A549 (cell line): ENCODE results near the gene PCGF3. TPM values are rescaled to one million over a fixed set of nuclear protein-coding genes. Genes with fewer than 3 reads are reported as not detected.
"Not testable (repeated sequence)": the region's sequence is repeated elsewhere in the genome, so short reads cannot be mapped to it uniquely, and the experiment has no call there.

Source experiments
- ATAC-seq, 2 experiments: fragments of 200-7000 bp in 1 of 2; fragments of >200 bp in 1 of 2; cut with Nextera tagmentation in 1 of 2; cut with Tn5 transposase in 1 of 2; 3 replicates each; pipeline versions ENCODE4 v1.8.0 to v1.9.1; 2018 to 2020; ENCODE audit warnings: mild to moderate bottlenecking in 1 of 2, moderate library complexity in 1 of 2
- CTCF ChIA-PET: fragments of 300-600 bp; sonication (Branson Sonifier 250); formaldehyde crosslinking; extraction: SDS; loops from one replicate; lab custom pipeline; 2021; ENCODE audit warnings: antibody characterized with exemption, inconsistent platforms; lab: Yijun Ruan, JAX
- POLR2A ChIA-PET: fragments of 350-600 bp; formaldehyde crosslinking; extraction: SDS; loops from one replicate; lab custom pipeline; 2021; ENCODE audit warnings: antibody characterized with exemption, inconsistent platforms; lab: Yijun Ruan, JAX
- DNase-seq, 2 experiments: peaks; one replicate each; pipeline versions ENCODE4 v3.0.0 to v3.0.0-alpha.2; 2011 to 2016; ENCODE audit warnings: low read depth in 1 of 2, low spot score in 1 of 2
- FAIRE-seq: peaks from 2 replicates; lab custom pipeline; 2011; peaks lifted over from hg19 to GRCh38; lab: Jason Lieb, UNC
- H3K27ac ChIP-seq, 2 experiments: fragments of >200 bp; sonication (Bioruptor Twin); formaldehyde crosslinking; 3 replicates each; pipeline ENCODE4 v1.5.1; 2016 to 2017
- H3K4me1 ChIP-seq: fragments of >200 bp; sonication (Bioruptor Twin); formaldehyde crosslinking; 3 replicates; pipeline ENCODE4 v1.6.1; 2016
- H3K4me2 ChIP-seq: fragments of >200 bp; sonication (Bioruptor Twin); formaldehyde crosslinking; 3 replicates; pipeline ENCODE4 v1.6.1; 2016
- H3K4me3 ChIP-seq: fragments of >200 bp; sonication (Bioruptor Twin); formaldehyde crosslinking; 3 replicates; pipeline ENCODE4 v1.5.1; 2016
- H3K9me3 ChIP-seq: fragments of >200 bp; sonication (Bioruptor Twin); formaldehyde crosslinking; 3 replicates; pipeline ENCODE4 v1.6.1; 2016
- BHLHE40 ChIP-seq: IDR thresholded peaks from 2 replicates; pipeline ENCODE4 v1.6.1; 2012; ENCODE audit warnings: low read depth, low read length, inconsistent platforms
- EHF ChIP-seq: fragments of 250-450 bp; sonication (Bioruptor Pico); IDR thresholded peaks from 2 replicates; pipeline ENCODE4 v1.5.0; 2020; ENCODE audit warnings: mild to moderate bottlenecking
- FOXS1 ChIP-seq: fragments of 250-450 bp; sonication (Bioruptor Pico); IDR thresholded peaks from 2 replicates; pipeline ENCODE4 v1.5.0; 2020; ENCODE audit warnings: mild to moderate bottlenecking, moderate library complexity
- JUN ChIP-seq, 2 experiments: fragments of >200 bp; sonication (Bioruptor Twin); formaldehyde crosslinking; IDR thresholded peaks; 2 replicates in 1 of 2; 3 replicates in 1 of 2; pipeline ENCODE4 v1.6.1; 2016 to 2017
- KDM1A ChIP-seq: fragments of 200-600 bp; sonication (generic); IDR thresholded peaks from 2 replicates; pipeline ENCODE4 v1.6.1; 2016; ENCODE audit warnings: low read depth, mild to moderate bottlenecking
- MAZ ChIP-seq: fragments of 150-350 bp; IDR thresholded peaks from 2 replicates; pipeline ENCODE4 v1.6.1; 2014; ENCODE audit warnings: antibody characterized with exemption, low read depth, low read length, borderline replicate concordance
- MYC ChIP-seq: IDR thresholded peaks from 2 replicates; pipeline ENCODE4 v1.6.1; 2012; ENCODE audit warnings: mild to moderate bottlenecking, inconsistent platforms, low read length, improper control_type of control experiment, borderline replicate concordance
- POLR2AphosphoS2 ChIP-seq: conservative IDR thresholded peaks from 2 replicates; pipeline ENCODE4 v1.6.1; 2012; ENCODE audit warnings: low read length, improper control_type of control experiment, inconsistent platforms
- RAD21 ChIP-seq, 2 experiments: fragments of >200 bp in 1 of 2; sonication (Bioruptor Twin) in 1 of 2; formaldehyde crosslinking in 1 of 2; IDR thresholded peaks in 1 of 2; conservative IDR thresholded peaks in 1 of 2; 2 replicates in 1 of 2; 3 replicates in 1 of 2; pipeline ENCODE4 v1.6.1; 2012 to 2018; ENCODE audit warnings: inconsistent platforms in 1 of 2
- SREBF2 ChIP-seq: fragments of 450-650 bp; IDR thresholded peaks from 2 replicates; pipeline ENCODE4 v1.6.1; 2014; ENCODE audit warnings: mild to moderate bottlenecking, moderate library complexity
- TP53 ChIP-seq: fragments of 250-450 bp; sonication (Bioruptor Pico); IDR thresholded peaks from 2 replicates; pipeline ENCODE4 v1.5.0; 2021; ENCODE audit warnings: mild to moderate bottlenecking, moderate library complexity
- ZC3H11A ChIP-seq: fragments of 450-650 bp; IDR thresholded peaks from 2 replicates; pipeline ENCODE4 v1.6.1; 2014; ENCODE audit warnings: antibody characterized with exemption, mild to moderate bottlenecking
- ZNF302 ChIP-seq: fragments of 250-450 bp; sonication (Bioruptor Pico); IDR thresholded peaks from 2 replicates; pipeline ENCODE4 v1.9.0; 2021; ENCODE audit warnings: inconsistent platforms, mild to moderate bottlenecking, moderate library complexity
- WGBS: methylation state at CpG from one replicate; pipeline ENCODE4 v1.1.6; 2017; ENCODE audit errors: missing lambda C conversion rate; 5-methylcytosine and 5-hydroxymethylcytosine counted together
- polyA plus RNA-seq, 4 experiments: library from polyadenylated mRNA; depleted of rRNA in 3 of 4; stranded (reverse); fragments of >200 nt; fragmentation: RNase III in 1 of 4; extraction: RNeasy Plus Mini Kit Qiagen cat#74134 plus additional on column Dnase treatment in 1 of 4; gene quantifications; 2 replicates in 3 of 4; 3 replicates in 1 of 4; pipeline ENCODE4 v1.2.3, GENCODE V29; 2011 to 2017
- TF ChIP-seq, protein P1 (sequence below): IDR thresholded peaks from 2 replicates; pipeline ENCODE4 v1.6.1; 2012; ENCODE audit warnings: low read depth, borderline replicate concordance
- TF ChIP-seq, protein P2 (sequence below): fragments of >200 bp; sonication (Bioruptor Twin); formaldehyde crosslinking; IDR thresholded peaks from 2 replicates; pipeline ENCODE4 v1.6.1; 2016
- TF ChIP-seq, protein P3 (sequence below): fragments of >200 bp; sonication (Bioruptor Twin); formaldehyde crosslinking; IDR thresholded peaks from 3 replicates; pipeline ENCODE4 v1.6.1; 2016

The PCGF3 gene
- polyA plus RNA-seq, 2 of the 4 experiments (the other 2 are of a cell fraction) = 15.9 to 21.0 TPM

DNA sequence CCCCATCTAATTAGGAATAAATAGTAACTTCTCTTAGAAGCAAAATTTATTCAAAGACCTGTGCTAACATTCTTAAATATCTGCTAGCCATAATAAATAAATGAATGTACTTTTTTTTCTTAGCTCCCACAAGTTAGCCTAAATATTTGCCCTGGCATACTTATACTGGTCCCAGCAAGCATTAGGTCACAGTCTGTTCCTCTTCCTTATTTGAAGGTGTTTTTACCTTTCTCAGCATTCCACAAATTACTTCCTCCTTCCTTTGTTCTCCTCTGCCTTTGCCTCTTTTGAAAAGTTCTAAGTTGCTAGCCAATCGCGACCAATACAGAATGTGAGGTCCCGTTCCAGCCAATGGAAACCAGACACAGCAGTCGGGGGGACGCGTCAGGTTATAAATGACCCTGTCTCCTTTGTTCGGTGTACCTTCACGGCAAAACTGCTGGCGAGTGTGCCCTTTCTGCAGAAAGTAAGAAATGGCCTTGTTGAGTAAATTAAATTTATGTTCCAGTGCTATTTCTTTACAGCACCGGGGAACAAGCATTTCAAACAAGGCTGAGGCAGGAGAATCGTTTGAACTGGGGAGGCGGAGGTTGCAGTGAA lies 11.2 kb upstream of the PCGF3 start:
- ATAC-seq, FAIRE-seq, H3K9me3 ChIP-seq, H3K4me1 ChIP-seq, POLR2A ChIA-PET, H3K4me3 ChIP-seq, CTCF ChIA-PET, H3K4me2 ChIP-seq, DNase-seq, H3K27ac ChIP-seq: not testable (repeated sequence)
- WGBS = 80% methylated on average over 12 of the region's 12 CpGs

DNA sequence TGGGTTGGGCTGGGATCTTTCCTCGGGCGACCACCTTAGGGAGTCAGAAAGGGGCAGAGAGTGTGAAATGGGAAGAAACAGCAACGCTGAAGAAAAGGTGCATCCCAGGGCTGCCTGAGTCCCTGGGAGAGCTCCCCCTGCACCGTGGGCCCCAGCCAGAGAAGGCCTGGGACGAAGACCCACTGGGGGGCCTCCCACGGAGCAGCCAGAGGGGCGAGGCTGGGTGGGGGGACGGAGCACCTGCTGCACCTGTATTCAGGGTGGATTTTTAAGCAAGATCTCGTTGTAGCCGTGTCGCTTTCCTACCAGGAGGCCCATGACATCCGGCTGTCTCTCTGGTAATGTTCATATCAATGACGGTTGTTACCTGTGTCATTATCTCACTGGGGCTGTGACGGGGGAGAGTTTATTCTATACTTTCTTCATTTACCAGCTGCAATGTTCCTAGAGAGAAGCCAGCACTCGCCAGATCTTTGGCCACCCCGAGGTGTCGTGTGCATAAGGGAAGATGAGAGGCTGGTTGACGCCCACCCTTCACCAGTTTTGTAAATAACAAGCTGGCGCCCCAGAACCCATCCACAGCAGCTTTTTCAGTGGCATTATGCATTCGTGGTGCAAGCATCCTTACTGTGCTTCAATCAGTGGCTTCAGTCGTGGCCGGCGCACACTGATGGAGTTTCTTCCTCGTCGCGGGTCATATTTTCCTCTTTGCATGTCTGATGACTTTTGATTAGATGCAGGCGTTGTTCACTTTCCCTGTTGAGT lies 5.6 kb upstream of the PCGF3 start:
- no peak for DNase-seq
- no peaks in the 10 kb centered on the region for H3K9me3 ChIP-seq
- ChIA-PET CTCF (no interaction called here), POLR2A (no interaction called here)
- TF ChIP-seq POLR2AphosphoS2 = no peak
- TF ChIP-seq, protein P1, sequence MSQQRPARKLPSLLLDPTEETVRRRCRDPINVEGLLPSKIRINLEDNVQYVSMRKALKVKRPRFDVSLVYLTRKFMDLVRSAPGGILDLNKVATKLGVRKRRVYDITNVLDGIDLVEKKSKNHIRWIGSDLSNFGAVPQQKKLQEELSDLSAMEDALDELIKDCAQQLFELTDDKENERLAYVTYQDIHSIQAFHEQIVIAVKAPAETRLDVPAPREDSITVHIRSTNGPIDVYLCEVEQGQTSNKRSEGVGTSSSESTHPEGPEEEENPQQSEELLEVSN = no peak
- TF ChIP-seq, protein P2, sequence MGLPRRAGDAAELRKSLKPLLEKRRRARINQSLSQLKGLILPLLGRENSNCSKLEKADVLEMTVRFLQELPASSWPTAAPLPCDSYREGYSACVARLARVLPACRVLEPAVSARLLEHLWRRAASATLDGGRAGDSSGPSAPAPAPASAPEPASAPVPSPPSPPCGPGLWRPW = no peak
- no peak for FAIRE-seq
- H3K4me1 ChIP-seq = peaks cover under 1% of the 10 kb centered on the region; the same call in 1 of the 3 replicates
- ATAC-seq = no peak
- no peak overlapping the region for H3K27ac ChIP-seq
- no peak overlapping the region for H3K4me3 ChIP-seq
- H3K4me2 ChIP-seq = no peak overlapping the region
- 64% methylated on average over 27 of the region's 27 CpGs for WGBS

DNA sequence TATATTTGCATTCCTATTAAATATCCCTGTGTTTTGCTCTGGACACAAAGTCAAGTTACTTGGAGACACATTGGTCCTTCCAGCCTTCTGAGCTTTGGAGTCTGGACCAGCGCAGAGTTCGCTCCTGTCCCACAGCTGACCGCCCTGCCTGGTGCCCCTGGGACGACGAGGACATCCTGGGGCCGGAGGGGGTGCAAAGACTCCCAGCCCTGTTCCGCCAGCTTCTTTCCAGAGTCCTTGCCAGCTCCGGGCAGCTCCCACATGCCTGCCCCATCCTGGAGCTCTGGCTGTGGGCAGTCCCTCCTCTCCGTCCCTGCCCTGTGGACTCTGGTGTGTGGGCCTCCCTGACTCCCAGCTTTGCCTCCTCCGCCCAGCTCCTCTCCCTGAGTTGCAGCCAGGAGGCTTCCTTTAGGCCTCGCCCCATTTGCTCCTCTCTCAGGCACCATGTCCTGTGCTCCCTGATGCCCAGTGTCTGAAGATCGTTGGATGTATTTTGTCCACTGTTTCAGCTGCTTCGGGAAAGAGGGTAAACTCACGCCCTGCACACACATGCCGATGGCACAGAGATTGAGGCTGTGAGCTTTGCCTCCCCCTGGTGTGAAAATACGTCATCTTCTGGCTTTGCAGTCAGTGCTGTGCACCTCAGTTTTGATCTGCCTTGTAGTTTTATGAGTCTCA lies 4.9 kb upstream of the PCGF3 start:
- 74% methylated on average over 11 of the region's 16 CpGs for WGBS
- ChIA-PET POLR2A (no interaction called here), CTCF (interaction anchor here (1.2 kb wide), 1 partner anchor 9 kb away, joined by 5 read pairs; no protein-coding TSS in a partner anchor)
- DNase-seq = no peak
- H3K9me3 ChIP-seq = no peaks in the 10 kb centered on the region
- no peak overlapping the region for H3K27ac ChIP-seq
- TF ChIP-seq TP53 (CRISPR knock-in tag) = no peak
- TF ChIP-seq JUN (IDR thresholded peaks at IDR 0.05) = no peak
- no peak for TF ChIP-seq EHF (CRISPR knock-in tag)
- TF ChIP-seq MYC = no peak
- no peak for TF ChIP-seq RAD21 (conservative IDR thresholded peaks at IDR 0.05 in 1 of 2, IDR thresholded peaks at IDR 0.05 in 1 of 2)
- no peak for TF ChIP-seq SREBF2
- TF ChIP-seq FOXS1 (CRISPR knock-in tag) = no peak
- no peak for TF ChIP-seq BHLHE40
- TF ChIP-seq KDM1A = no peak
- no peak for TF ChIP-seq MAZ
- TF ChIP-seq, protein P3, sequence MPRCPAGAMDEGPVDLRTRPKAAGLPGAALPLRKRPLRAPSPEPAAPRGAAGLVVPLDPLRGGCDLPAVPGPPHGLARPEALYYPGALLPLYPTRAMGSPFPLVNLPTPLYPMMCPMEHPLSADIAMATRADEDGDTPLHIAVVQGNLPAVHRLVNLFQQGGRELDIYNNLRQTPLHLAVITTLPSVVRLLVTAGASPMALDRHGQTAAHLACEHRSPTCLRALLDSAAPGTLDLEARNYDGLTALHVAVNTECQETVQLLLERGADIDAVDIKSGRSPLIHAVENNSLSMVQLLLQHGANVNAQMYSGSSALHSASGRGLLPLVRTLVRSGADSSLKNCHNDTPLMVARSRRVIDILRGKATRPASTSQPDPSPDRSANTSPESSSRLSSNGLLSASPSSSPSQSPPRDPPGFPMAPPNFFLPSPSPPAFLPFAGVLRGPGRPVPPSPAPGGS = no peak
- no peak for TF ChIP-seq ZC3H11A
- no peak for TF ChIP-seq ZNF302 (CRISPR knock-in tag)
- FAIRE-seq = no peak
- no peak overlapping the region for H3K4me2 ChIP-seq
- no peak for ATAC-seq
- no peak overlapping the region for H3K4me3 ChIP-seq
- peaks cover 3% of the 10 kb centered on the region; the same call in 1 of the 3 replicates for H3K4me1 ChIP-seq
